AG04449 (cell line): ENCODE data around the gene ZNF217.
"Not testable (repeated sequence)": the region's sequence is repeated elsewhere in the genome, so short reads cannot be mapped to it uniquely, and the experiment has no call there.

Source experiments
- CTCF ChIA-PET: fragments of 350-600 bp; formaldehyde crosslinking; extraction: SDS; loops from one replicate; lab custom pipeline; 2021; ENCODE audit warnings: antibody characterized with exemption; lab: Yijun Ruan, JAX
- POLR2A ChIA-PET: fragments of 400-600, 350-600 bp; formaldehyde crosslinking; extraction: SDS; loops from one replicate; lab custom pipeline; 2020; ENCODE audit warnings: antibody characterized with exemption, inconsistent platforms; lab: Yijun Ruan, JAX
- DNase-seq: peaks from one replicate; pipeline ENCODE4 v3.0.0-alpha.2; 2010; ENCODE audit warnings: low read depth, low spot score
- H3K4me3 ChIP-seq: 2 replicates; pipeline ENCODE4 v1.5.1; 2011; ENCODE audit warnings: low read depth, mild to moderate bottlenecking, control low read depth, low read length
- CTCF ChIP-seq: IDR thresholded peaks from one replicate; pipeline ENCODE4 v1.5.1; 2011; ENCODE audit warnings: mild to moderate bottlenecking, moderate library complexity, low read length, control low read depth, inconsistent platforms; ENCODE audit not compliant: insufficient read depth; ENCODE audit errors: missing control alignments

ZNF217 gene

GRCh38 chr20:53636540-53637097 is 43.0 kb upstream of the ZNF217 start:
- no peak for DNase-seq
- TF ChIP-seq CTCF = no peak
- ChIA-PET CTCF (no interaction called here), POLR2A (no interaction called here)
- H3K4me3 ChIP-seq = no peak overlapping the region

GRCh38 chr20:53635221-53635620 is 41.6 kb upstream of the ZNF217 start:
- CTCF ChIA-PET = no interaction called here
- POLR2A ChIA-PET = no interaction called here
- no peak for DNase-seq
- TF ChIP-seq CTCF = no peak
- H3K4me3 ChIP-seq = no peak overlapping the region

- ChIA-PET CTCF (no interaction called here), POLR2A (no interaction called here)
- TF ChIP-seq CTCF = no peak
- no peak overlapping the region for H3K4me3 ChIP-seq
- DNase-seq = no peak
Observed at GRCh38 chr20:53631909-53632662, 38.4 kb upstream of the ZNF217 start.

GRCh38 chr20:53629436-53629835 is 35.8 kb upstream of the ZNF217 start:
- DNase-seq = no peak
- TF ChIP-seq CTCF = no peak
- ChIA-PET CTCF (no interaction called here), POLR2A (no interaction called here)
- no peak overlapping the region for H3K4me3 ChIP-seq

GRCh38 chr20:53628758-53629157 is 35.1 kb upstream of the ZNF217 start:
- CTCF ChIA-PET = not testable (repeated sequence)

GRCh38 chr20:53628076-53628475 is 34.4 kb upstream of the ZNF217 start:
- ChIA-PET POLR2A (no interaction called here), CTCF (interaction anchor here (1.0 to 1.3 kb wide), 2 partner anchors 10 to 15 kb away, joined by 3 to 4 read pairs; no protein-coding TSS in a partner anchor)
- TF ChIP-seq CTCF = no peak

More at GRCh38 chr20:53628758-53629157, 35.1 kb upstream of the ZNF217 start:
- H3K4me3 ChIP-seq, DNase-seq, POLR2A ChIA-PET: not testable (repeated sequence)

GRCh38 chr20:53627001-53627400 is 33.4 kb upstream of the ZNF217 start:
- DNase-seq, H3K4me3 ChIP-seq, POLR2A ChIA-PET: not testable (repeated sequence)
- CTCF ChIA-PET = interaction anchor here (1.3 kb wide), 1 partner anchor 16 kb away, joined by 4 read pairs; no protein-coding TSS in a partner anchor

More at GRCh38 chr20:53628076-53628475, 34.4 kb upstream of the ZNF217 start:
- DNase-seq = no peak
- no peak overlapping the region for H3K4me3 ChIP-seq
